ENCODE results near the gene TP53TG3D.
"Not testable (repeated sequence)": the region's sequence is repeated elsewhere in the genome, so short reads cannot be mapped to it uniquely, and the experiment has no call there.

Gene TP53TG3D, protein sequence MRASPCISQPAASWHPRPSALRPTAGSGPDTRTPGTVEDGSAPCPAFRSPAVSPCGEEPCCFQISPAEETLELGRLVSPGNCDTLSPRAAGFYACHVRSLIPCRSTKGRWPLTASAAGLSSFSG

DNA sequence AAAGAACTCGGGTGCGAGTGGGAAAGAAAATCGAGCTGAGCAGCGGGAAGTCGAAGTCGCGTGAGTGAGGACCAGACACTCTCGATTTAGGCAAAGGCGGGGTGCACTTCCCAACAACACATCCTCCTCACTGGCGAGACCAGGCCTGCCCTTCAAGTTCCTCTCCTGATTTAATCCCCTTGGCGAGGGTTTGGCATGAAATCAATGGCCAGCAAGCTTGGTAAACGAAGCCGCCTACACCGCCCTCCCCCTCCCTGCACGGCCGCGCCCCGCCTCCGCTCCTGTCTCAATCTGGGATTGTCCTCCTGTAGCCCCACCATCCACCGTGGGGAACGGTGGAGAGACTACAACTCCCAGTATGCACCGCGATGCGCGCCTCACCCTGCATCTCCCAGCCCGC is at the start of gene TP53TG3D:
TP53TG3D (plus strand) TSS at position 301 of the 400 bp plus-strand sequence; CDS start at position 369, 68 bp downstream.
- DNase-seq: not testable (repeated sequence)

DNA sequence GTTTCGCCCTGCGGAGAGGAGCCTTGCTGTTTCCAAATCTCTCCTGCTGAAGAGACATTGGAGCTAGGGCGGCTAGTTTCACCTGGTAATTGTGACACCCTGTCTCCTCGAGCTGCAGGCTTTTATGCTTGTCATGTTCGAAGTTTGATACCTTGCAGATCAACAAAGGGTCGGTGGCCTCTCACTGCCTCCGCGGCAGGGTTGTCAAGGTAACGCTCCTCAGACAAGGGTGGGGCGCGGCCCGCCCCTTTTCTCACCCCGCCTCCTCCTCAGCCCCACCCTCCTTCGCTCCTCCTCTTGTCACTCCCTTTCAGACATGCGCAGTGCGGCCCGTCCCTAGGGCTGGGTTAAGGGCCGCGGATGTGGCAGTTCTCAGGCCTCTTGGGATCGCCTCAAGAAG is 421 bp downstream of the TP53TG3D start:
- not testable (repeated sequence) for DNase-seq

DNA sequence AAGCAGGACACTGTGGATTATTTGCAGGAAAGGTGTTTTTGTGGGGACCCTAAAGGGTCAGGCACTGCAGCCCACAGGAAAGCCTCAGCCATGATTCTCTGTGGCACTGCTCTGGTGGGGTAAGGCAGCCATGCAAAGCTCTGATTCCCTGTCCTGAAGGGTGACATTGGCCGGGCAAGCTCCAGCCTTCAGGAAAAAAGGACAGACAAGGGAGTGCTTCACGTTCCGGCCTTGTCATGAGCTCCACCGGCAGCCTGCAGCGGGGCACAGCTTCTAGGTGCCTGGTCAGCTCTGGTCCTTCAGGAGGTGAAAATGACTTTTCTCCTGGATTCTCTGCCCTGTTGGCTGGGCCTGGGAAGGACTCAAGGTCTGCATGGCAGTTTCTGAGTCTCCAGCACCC is 8.4 kb downstream of the TP53TG3D start:
- not testable (repeated sequence) for DNase-seq

DNA sequence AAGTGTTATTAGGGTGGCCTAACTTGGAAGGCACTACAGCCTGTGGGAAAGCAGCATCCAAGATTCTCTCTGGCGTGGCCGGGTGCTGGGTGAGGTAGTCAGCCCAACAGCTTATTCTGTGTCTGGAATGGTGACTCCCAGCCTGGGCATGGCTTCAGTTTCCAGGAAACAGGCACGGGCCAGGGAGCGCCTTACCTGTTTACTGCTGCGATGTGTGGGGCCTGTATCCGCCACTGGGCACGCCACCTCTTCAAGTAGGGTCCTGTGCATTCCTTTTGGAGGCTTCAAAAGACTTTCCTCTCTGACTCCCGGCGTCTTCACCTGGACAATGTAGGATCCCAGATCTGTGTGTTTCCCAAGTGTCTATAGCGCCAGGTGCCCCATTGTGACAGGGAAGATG is 10.5 kb downstream of the TP53TG3D start:
- DNase-seq: not testable (repeated sequence)

DNA sequence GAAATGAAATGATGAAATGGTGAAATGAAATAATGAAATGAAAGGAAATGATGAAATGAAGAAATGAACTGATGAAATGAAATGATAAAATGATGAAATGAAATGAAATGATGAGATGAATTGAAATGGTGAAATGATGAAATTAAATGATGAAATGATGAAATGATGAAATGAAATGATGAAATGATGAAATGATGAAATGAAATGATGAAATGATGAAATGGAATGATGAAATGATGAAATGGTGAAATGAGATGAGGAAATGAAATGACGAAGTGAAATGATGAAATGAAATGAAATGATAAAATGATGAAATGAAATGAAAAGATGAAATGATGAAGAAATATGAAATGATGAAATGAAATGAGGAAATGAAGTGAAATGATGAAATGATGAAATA is 28.8 kb downstream of the TP53TG3D start:
- DNase-seq: not testable (repeated sequence)

DNA sequence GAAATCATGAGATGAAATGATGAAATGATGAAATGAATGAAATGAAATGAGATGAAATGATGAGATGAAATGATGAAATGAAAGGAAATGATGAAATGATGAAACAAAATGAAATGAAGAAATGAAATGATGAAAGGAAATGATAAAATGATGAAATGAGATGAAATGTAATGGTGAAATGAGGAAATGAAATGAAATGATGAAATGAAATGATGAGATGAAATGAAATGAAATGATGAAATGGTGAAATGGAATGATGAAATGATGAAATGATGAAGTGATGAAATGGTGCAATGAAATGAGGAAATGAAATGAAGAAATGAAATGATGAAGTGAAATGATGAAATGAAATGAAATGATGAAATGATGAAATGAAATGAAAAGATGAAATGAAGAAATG is 29.9 kb downstream of the TP53TG3D start:
- DNase-seq: not testable (repeated sequence)

DNA sequence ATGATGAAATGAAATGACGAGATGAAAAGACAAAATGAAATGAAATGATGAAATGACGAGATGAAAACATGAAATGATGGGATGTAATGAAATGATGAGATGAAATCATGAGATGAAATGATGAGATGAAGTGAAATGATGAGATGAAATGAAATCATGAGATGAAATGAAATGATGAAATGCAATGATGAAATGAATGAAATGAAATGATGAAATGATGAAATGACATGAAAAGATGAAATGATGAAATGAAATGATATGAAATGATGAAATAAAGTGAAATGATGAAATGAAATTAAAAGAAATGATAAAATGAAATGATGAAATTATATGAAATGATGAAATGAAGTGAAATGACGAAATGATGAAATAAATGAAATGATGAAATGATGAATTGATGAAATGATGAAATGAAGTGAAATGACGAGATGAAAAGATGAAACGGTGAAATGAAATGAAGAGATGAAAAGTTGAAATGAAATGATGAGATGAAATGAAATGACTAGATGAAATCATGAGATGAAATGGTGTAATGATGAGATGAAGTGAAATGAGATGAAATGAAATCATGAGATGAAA is 30.9 kb downstream of the TP53TG3D start:
- not testable (repeated sequence) for DNase-seq

DNA sequence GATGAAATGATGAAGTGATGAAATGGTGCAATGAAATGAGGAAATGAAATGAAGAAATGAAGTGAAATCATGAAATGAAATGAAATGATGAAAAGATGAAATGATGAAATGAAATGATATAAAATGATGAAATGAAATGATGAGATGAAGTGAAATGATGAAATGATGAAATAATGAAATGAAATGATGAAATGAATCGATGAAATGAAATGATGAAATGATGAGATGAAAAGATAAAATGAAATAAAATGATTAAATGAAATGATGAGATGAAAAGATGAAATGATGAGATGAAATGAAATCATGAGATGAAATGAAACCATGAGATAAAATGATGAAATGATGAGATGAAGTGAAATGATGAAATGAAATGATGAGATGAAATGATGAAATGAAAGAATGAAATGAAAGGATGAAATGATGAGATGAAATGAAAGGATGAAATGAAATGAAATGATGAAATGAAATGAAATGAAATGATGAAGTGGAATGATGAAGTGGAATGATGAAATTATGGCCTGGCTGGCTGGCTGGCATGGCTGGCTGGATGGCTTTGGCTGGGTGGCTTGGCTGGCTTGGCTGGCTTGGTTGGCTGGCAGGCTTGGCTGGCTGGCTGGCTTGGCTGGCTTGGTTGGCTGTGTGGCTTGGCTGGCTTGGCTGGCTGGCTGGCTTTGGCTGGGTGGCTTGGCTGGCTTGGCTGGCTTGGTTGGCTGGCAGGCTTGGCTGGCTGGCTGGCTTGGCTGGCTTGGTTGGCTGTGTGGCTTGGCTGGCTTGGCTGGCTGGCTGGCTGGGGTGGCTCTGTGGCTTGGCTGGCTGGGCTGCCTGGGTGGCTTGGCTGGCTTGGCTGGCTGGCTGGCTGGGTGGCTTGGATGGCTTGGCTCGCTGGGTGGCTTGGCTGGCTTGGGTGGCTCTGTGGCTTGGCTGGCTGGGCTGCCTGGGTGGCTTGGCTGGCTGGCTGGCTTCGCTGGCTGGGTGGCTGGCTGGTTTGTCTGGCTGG is 32.0 kb downstream of the TP53TG3D start:
- not testable (repeated sequence) for DNase-seq

DNA sequence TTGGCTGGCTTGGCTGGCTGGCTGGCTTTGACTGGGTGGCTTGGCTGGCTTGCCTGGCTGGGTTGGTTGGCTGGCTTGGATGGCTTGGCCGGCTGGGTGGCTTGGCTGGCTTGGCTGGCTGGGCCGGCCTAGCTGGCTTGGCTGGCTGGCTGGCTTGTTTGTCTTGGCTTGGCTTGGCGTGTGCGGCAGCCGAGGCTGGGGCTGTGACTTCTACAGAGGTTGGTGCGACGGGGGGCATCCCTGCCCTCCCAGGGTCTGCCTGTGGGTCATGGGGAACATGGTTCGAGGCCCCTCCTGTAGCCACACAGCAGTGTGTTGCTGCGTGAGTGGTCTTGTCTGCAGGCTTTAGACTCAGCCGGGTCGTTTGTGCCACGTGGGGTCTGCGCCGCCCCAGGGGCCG is 33.1 kb downstream of the TP53TG3D start:
- DNase-seq: not testable (repeated sequence)

DNA sequence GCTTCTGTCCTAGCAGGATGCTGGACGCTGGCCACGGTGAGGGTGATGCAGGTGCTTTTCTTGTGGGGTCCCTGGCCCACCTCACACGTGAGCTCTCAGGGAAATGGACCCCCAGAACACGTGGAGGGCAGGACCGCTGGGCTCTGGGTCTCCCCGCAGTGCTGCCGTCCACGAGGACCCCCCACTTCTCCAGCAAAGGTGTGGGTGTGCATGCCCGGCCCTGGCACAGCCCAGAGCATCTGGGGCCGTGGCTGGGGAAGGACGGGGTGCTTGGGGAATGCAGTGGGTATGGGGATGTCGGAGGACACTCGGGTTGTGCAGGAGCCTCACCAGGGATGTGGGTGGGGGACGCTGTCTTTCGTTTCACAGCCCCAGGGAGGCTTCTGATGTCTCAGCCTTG is 34.7 kb downstream of the TP53TG3D start:
- DNase-seq: not testable (repeated sequence)

DNA sequence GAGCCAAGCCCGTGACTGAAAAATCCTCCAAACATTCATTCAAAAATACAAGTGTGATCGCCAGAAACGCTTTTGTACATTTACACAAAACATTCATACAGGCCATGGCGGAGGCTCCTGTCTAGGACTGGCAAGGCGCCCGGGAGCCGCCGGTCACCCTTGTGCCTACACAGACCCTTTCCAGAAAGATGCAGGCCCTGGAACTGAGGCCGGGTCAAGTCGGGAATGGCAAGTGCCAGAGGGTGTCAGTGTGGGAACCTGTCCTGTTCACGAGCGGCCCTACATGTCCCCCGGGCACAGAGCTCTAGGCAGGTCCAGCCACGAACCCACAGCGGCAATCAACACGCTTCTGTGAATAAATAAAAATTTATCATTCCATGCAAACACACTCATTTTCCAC is 36.1 kb downstream of the TP53TG3D start:
- not testable (repeated sequence) for DNase-seq

DNA sequence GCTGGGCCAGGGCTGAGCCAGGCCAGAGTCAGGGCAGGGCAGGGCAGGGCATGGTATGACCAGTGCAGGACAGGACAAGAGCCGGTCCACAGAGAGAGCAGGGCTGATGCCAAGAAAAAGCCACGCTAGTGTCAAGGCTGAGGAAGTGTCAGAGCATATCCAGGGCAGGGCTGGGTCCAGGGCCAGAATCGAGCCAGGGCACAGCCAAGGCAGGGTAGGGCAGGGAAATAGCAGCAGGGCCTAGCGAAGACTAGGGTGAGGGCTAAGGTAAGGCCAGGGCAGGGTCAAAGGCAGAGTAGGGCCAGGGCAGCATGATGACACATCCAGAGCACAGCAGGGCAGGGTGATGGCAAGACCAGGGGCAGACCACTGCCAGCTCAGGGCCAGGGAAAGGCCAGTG is 49.7 kb downstream of the TP53TG3D start:
- DNase-seq: not testable (repeated sequence)
